IPS DF 6.9 (cell line): ENCODE measurements around the gene CMIP.

Experiments
- DNase-seq: peaks from one replicate; pipeline ENCODE4 v3.0.0-alpha.2; 2013; ENCODE audit warnings: low read depth, low spot score
- H3K27ac ChIP-seq: one replicate; pipeline ENCODE4 v1.5.1; 2013; ENCODE audit warnings: low read length, control low read depth
- H3K27me3 ChIP-seq: 2 replicates; pipeline ENCODE4 v1.6.1; 2013; ENCODE audit warnings: mild to moderate bottlenecking, low read length; ENCODE audit not compliant: control insufficient read depth, insufficient read depth
- H3K36me3 ChIP-seq: 2 replicates; pipeline ENCODE4 v1.6.1; 2013; ENCODE audit warnings: low read length; ENCODE audit not compliant: control insufficient read depth, insufficient read depth
- H3K4me1 ChIP-seq: 2 replicates; pipeline ENCODE4 v1.6.1; 2013; ENCODE audit warnings: low read length; ENCODE audit not compliant: control insufficient read depth, insufficient read depth
- H3K4me3 ChIP-seq: 2 replicates; pipeline ENCODE4 v1.5.1; 2013; ENCODE audit warnings: mild to moderate bottlenecking, low read length
- H3K9me3 ChIP-seq: 2 replicates; pipeline ENCODE4 v1.6.1; 2013; ENCODE audit warnings: low read length, inconsistent platforms; ENCODE audit not compliant: control insufficient read depth, insufficient read depth
- WGBS: extraction: QIAGEN DNeasy Blood & Tissue Kit; methylation state at CpG from one replicate; pipeline ENCODE4 v1.1.7; 2013; ENCODE audit warnings: mixed read lengths, missing lambda C conversion rate; ENCODE audit not compliant: insufficient read length, insufficient coverage; 5-methylcytosine and 5-hydroxymethylcytosine counted together

Gene CMIP

GRCh38 chr16:81578636-81579413, 134.2 kb downstream of the CMIP start:
- H3K27me3 ChIP-seq = no peaks in the 10 kb centered on the region
- no peak for DNase-seq
- H3K36me3 ChIP-seq = no peaks in the 10 kb centered on the region
- H3K27ac ChIP-seq = no peak overlapping the region
- H3K9me3 ChIP-seq = no peaks in the 10 kb centered on the region
- H3K4me3 ChIP-seq = no peak overlapping the region
- no CpG with 5 or more reads among the region's 9 CpGs for WGBS
- no peaks in the 10 kb centered on the region for H3K4me1 ChIP-seq

- no peaks in the 10 kb centered on the region for H3K4me1 ChIP-seq
- DNase-seq = no peak
Measured at GRCh38 chr16:81581107-81581506, 136.5 kb downstream of the CMIP start.

GRCh38 chr16:81582655-81583441, 138.2 kb downstream of the CMIP start:
- Histone ChIP-seq H3K27me3 (no peaks in the 10 kb centered on the region), H3K4me1 (no peaks in the 10 kb centered on the region), H3K9me3 (no peaks in the 10 kb centered on the region), H3K27ac (no peak overlapping the region), H3K36me3 (no peaks in the 10 kb centered on the region), H3K4me3 (no peak overlapping the region)
- no CpG with 5 or more reads among the region's 21 CpGs for WGBS
- no peak for DNase-seq

More at GRCh38 chr16:81581107-81581506, 136.5 kb downstream of the CMIP start:
- Histone ChIP-seq H3K27me3 (no peaks in the 10 kb centered on the region), H3K27ac (no peak overlapping the region), H3K36me3 (no peaks in the 10 kb centered on the region), H3K4me3 (no peak overlapping the region), H3K9me3 (no peaks in the 10 kb centered on the region)
- WGBS = no CpG with 5 or more reads among the region's 12 CpGs

- H3K4me1 ChIP-seq = no peaks in the 10 kb centered on the region
- DNase-seq = no peak
- H3K4me3 ChIP-seq = no peak overlapping the region
- H3K27me3 ChIP-seq = no peaks in the 10 kb centered on the region
- 100% methylated on average over 1 of the region's 14 CpGs for WGBS
- H3K36me3 ChIP-seq = no peaks in the 10 kb centered on the region
- no peaks in the 10 kb centered on the region for H3K9me3 ChIP-seq
- no peak overlapping the region for H3K27ac ChIP-seq
Measured at GRCh38 chr16:81583893-81584631, 139.5 kb downstream of the CMIP start.

GRCh38 chr16:81585785-81586184, 141.2 kb downstream of the CMIP start:
- H3K27ac ChIP-seq = no peak overlapping the region

GRCh38 chr16:81586417-81586816, 141.8 kb downstream of the CMIP start:
- Histone ChIP-seq H3K4me3 (no peak overlapping the region), H3K36me3 (no peaks in the 10 kb centered on the region), H3K4me1 (no peaks in the 10 kb centered on the region), H3K9me3 (no peaks in the 10 kb centered on the region), H3K27ac (no peak overlapping the region), H3K27me3 (no peaks in the 10 kb centered on the region)
- no CpG with 5 or more reads among the region's 7 CpGs for WGBS
- DNase-seq = no peak

More at GRCh38 chr16:81585785-81586184, 141.2 kb downstream of the CMIP start:
- H3K9me3 ChIP-seq = no peaks in the 10 kb centered on the region
- H3K4me3 ChIP-seq = no peak overlapping the region
- H3K27me3 ChIP-seq = no peaks in the 10 kb centered on the region
- no peaks in the 10 kb centered on the region for H3K4me1 ChIP-seq
- no peaks in the 10 kb centered on the region for H3K36me3 ChIP-seq
- no CpG with 5 or more reads among the region's 8 CpGs for WGBS
- peak; percentile 20 for DNase-seq

GRCh38 chr16:81586977-81587625, 142.5 kb downstream of the CMIP start:
- Histone ChIP-seq H3K27ac (no peak overlapping the region), H3K36me3 (no peaks in the 10 kb centered on the region), H3K4me3 (no peak overlapping the region), H3K9me3 (no peaks in the 10 kb centered on the region), H3K4me1 (no peaks in the 10 kb centered on the region), H3K27me3 (no peaks in the 10 kb centered on the region)
- no peak for DNase-seq
- no CpG with 5 or more reads among the region's 11 CpGs for WGBS

- H3K4me3 ChIP-seq = no peak overlapping the region
- no peaks in the 10 kb centered on the region for H3K9me3 ChIP-seq
- H3K4me1 ChIP-seq = no peaks in the 10 kb centered on the region
- no peak for DNase-seq
- H3K36me3 ChIP-seq = no peaks in the 10 kb centered on the region
- no peak overlapping the region for H3K27ac ChIP-seq
- no CpG with 5 or more reads among the region's 12 CpGs for WGBS
- no peaks in the 10 kb centered on the region for H3K27me3 ChIP-seq
Measured at GRCh38 chr16:81587626-81588160, 143.1 kb downstream of the CMIP start.

- H3K36me3 ChIP-seq = no peaks in the 10 kb centered on the region
- no peaks in the 10 kb centered on the region for H3K27me3 ChIP-seq
- peaks cover 2% of the 10 kb centered on the region; the same call in 1 of the 2 replicates for H3K4me1 ChIP-seq
- no peaks in the 10 kb centered on the region for H3K9me3 ChIP-seq
- H3K27ac ChIP-seq = no peak overlapping the region
- DNase-seq = no peak
- H3K4me3 ChIP-seq = no peak overlapping the region
- WGBS = no CpG with 5 or more reads among the region's 17 CpGs
Measured at GRCh38 chr16:81588326-81589081, 143.9 kb downstream of the CMIP start.
